ENCODE measurements around the gene CLDN17.

Gene CLDN17

GRCh38 chr21:30166705-30167104, at the start of gene CLDN17:
CLDN17 (minus strand) TSS chr21:30166805; CDS start chr21:30166617, 188 bp downstream.
- DNase-seq = no peak

- no peak for DNase-seq
Measured at GRCh38 chr21:30216041-30216723, 49.6 kb upstream of the CLDN17 start, which contains the start of gene CLDN8. CLDN8 (minus strand) TSS chr21:30216097; CDS start chr21:30215925, 172 bp downstream.

GRCh38 chr21:30211071-30211470, 44.5 kb upstream of the CLDN17 start:
- no peak for DNase-seq

- no peak for DNase-seq
Measured at GRCh38 chr21:30209601-30210000, 43.0 kb upstream of the CLDN17 start.

- DNase-seq = no peak
Measured at GRCh38 chr21:30207252-30207579, 40.6 kb upstream of the CLDN17 start.

GRCh38 chr21:30206551-30207251, 40.1 kb upstream of the CLDN17 start:
- no peak for DNase-seq

GRCh38 chr21:30200000-30200399, 33.4 kb upstream of the CLDN17 start:
- DNase-seq = no peak

- DNase-seq = peak; percentile 42
Measured at GRCh38 chr21:30194701-30195299, 28.2 kb upstream of the CLDN17 start.

GRCh38 chr21:30193201-30193600, 26.6 kb upstream of the CLDN17 start:
- DNase-seq = no peak

GRCh38 chr21:30190554-30190953, 23.9 kb upstream of the CLDN17 start:
- DNase-seq = no peak

- no peak for DNase-seq
Measured at GRCh38 chr21:30189773-30190172, 23.2 kb upstream of the CLDN17 start.

- DNase-seq = no peak
Measured at GRCh38 chr21:30186242-30186641, 19.6 kb upstream of the CLDN17 start.

- DNase-seq = no peak
Measured at GRCh38 chr21:30168086-30168485, 1.5 kb upstream of the CLDN17 start.

- DNase-seq = no peak
Measured at GRCh38 chr21:30166171-30166570, 434 bp downstream of the CLDN17 start.

GRCh38 chr21:30164796-30165195, 1.8 kb downstream of the CLDN17 start:
- no peak for DNase-seq

GRCh38 chr21:30153697-30154340, 12.8 kb downstream of the CLDN17 start:
- DNase-seq = no peak

- no peak for DNase-seq
Measured at GRCh38 chr21:30152792-30153191, 13.8 kb downstream of the CLDN17 start.

GRCh38 chr21:30148906-30149305, 17.7 kb downstream of the CLDN17 start:
- DNase-seq = no peak

- no peak for DNase-seq
Measured at GRCh38 chr21:30146558-30147282, 19.9 kb downstream of the CLDN17 start.

- DNase-seq = no peak
Measured at GRCh38 chr21:30138483-30138882, 28.1 kb downstream of the CLDN17 start.

GRCh38 chr21:30129246-30129645, 37.4 kb downstream of the CLDN17 start:
- DNase-seq = no peak

GRCh38 chr21:30126576-30126975, 40.0 kb downstream of the CLDN17 start:
- no peak for DNase-seq

- no peak for DNase-seq
Measured at GRCh38 chr21:30117631-30118030, 49.0 kb downstream of the CLDN17 start.

Data from activated CD4-positive, alpha-beta T cell treated with anti-CD3 and anti-CD28 coated beads, Interleukin-2, amount 50 U/mL, for 16 hours (primary cell).